Parathyroid adenoma (tissue), 2 donors: Measurements from ENCODE around the gene ALDH1A2.
"Not testable (repeated sequence)": the region's sequence is repeated elsewhere in the genome, so short reads cannot be mapped to it uniquely, and the experiment has no call there.

Source experiments
- H2AFZ ChIP-seq: fragments of 300-600 bp; sonication (generic); one replicate; pipeline ENCODE4 v1.7.0; 2017; ENCODE audit warnings: antibody characterized with exemption, mild to moderate bottlenecking
- H3K27ac ChIP-seq: fragments of 300-600 bp; sonication (generic); one replicate; pipeline ENCODE4 v1.7.0; 2017
- H3K27me3 ChIP-seq: fragments of 300-600 bp; sonication (generic); one replicate; pipeline ENCODE4 v1.7.0; 2017; ENCODE audit warnings: low read length; ENCODE audit not compliant: control insufficient read depth, insufficient read depth
- H3K36me3 ChIP-seq: fragments of 300-600 bp; sonication (generic); one replicate; pipeline ENCODE4 v1.7.0; 2017; ENCODE audit warnings: low read length; ENCODE audit not compliant: control insufficient read depth, insufficient read depth
- H3K4me1 ChIP-seq: fragments of 300-600 bp; sonication (generic); one replicate; pipeline ENCODE4 v1.7.0; 2017; ENCODE audit warnings: control low read depth
- H3K4me2 ChIP-seq: fragments of 300-600 bp; sonication (generic); one replicate; pipeline ENCODE4 v1.7.0; 2017; ENCODE audit warnings: low read length
- H3K4me3 ChIP-seq: fragments of 300-600 bp; sonication (generic); one replicate; pipeline ENCODE4 v1.7.0; 2017; ENCODE audit warnings: low read depth, low read length
- H3K79me2 ChIP-seq: fragments of 300-600 bp; sonication (generic); one replicate; pipeline ENCODE4 v1.7.0; 2017; ENCODE audit warnings: control low read depth
- H3K9ac ChIP-seq: fragments of 300-600 bp; sonication (generic); one replicate; pipeline ENCODE4 v1.7.0; 2017; ENCODE audit warnings: mild to moderate bottlenecking
- H3K9me3 ChIP-seq: fragments of 300-600 bp; sonication (generic); one replicate; pipeline ENCODE4 v1.7.0; 2017; ENCODE audit warnings: low read length; ENCODE audit not compliant: control insufficient read depth
- CTCF ChIP-seq: fragments of 300-600 bp; sonication (generic); IDR thresholded peaks from one replicate; pipeline ENCODE4 v1.7.0; 2017; ENCODE audit warnings: antibody characterized with exemption, mild to moderate bottlenecking
- donor health status: primary hyperparathyroidism.

Gene ALDH1A2

DNA sequence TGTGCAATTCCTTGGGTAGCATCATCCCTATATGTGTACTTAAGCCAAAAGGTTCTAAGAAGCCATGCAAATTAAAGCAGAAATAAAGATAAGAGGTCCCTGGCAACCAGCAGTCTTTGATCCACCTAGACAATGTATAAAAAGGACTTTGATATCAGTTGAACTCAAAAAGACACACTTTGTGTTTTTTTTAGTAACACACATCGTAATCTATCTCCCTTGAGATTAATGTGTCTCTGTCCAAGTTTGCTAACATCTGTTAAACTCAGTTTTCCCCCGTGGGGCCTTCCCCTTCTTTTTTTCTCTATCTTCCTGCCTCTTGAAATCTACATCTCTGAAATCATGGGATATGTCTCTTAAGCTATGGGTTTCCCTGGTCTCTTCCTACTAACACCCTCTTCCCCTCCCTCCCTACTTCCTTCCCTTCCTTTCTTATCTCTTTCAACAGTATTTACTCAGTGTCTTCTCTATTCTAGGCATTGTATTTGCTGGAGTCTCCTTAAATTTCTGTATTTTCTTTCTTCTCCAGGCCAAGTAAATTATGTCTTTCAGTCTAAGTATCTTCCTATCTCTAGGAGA is 27.7 kb downstream of the ALDH1A2 start:
- H3K27ac ChIP-seq: no peak overlapping the region

DNA sequence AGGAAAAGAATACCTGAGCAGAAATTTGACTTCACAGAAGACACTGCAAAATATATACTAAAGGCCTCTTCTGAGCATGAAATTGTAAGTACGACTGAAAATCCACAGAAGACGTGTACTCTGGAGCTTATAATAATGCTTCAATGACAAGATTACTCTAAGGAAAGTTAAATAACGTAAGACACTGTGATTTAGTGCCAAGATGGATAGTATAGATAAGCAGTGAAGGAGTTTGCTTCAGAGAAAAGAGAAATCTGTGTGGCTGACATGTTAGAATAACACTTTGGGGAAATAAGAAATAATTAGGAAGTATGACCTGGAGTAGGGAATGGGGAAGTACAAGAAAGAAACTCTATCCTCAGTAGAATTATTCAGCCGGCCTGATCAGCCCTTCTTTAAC is 28.9 kb downstream of the ALDH1A2 start:
- Histone ChIP-seq H3K27ac (no peak overlapping the region), H3K9me3 (no peaks in the 10 kb centered on the region), H3K79me2 (no peaks in the 10 kb centered on the region), H3K4me2 (no peak overlapping the region), H2AFZ (no peak overlapping the region), H3K36me3 (no peaks in the 10 kb centered on the region), H3K9ac (no peak overlapping the region), H3K27me3 (no peaks in the 10 kb centered on the region), H3K4me3 (no peak overlapping the region), H3K4me1 (no peaks in the 10 kb centered on the region)
- TF ChIP-seq CTCF: no peak

More for the DNA sequence above, 27.7 kb downstream of the ALDH1A2 start:
- no peak for TF ChIP-seq CTCF
- Histone ChIP-seq H3K9ac (no peak overlapping the region), H3K9me3 (no peaks in the 10 kb centered on the region), H3K4me2 (no peak overlapping the region), H3K4me1 (no peaks in the 10 kb centered on the region), H3K79me2 (no peaks in the 10 kb centered on the region), H3K4me3 (no peak overlapping the region), H2AFZ (no peak overlapping the region), H3K27me3 (no peaks in the 10 kb centered on the region), H3K36me3 (no peaks in the 10 kb centered on the region)

DNA sequence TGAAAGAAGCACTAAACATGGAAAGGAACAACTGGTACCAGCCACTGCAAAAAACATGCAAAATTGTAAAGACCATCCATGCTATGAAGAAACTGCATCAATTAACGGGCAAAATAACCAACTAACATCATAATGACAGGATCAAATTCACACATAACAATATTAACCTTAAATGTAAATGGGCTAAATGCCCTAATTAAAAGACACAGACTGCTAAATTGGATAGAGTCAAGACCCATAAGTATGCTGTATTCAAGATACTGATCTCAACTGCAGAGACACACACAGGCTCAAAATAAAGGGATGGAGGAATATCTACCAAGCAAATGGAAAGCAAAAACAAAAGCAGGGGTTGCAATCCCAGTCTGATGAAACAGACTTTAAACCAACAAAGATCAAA is 37.1 kb downstream of the ALDH1A2 start:
- not testable (repeated sequence) for H3K4me2 ChIP-seq, H3K4me3 ChIP-seq, H3K27ac ChIP-seq, H2AFZ ChIP-seq, H3K9me3 ChIP-seq, H3K36me3 ChIP-seq, H3K4me1 ChIP-seq, H3K9ac ChIP-seq, H3K27me3 ChIP-seq, H3K79me2 ChIP-seq

DNA sequence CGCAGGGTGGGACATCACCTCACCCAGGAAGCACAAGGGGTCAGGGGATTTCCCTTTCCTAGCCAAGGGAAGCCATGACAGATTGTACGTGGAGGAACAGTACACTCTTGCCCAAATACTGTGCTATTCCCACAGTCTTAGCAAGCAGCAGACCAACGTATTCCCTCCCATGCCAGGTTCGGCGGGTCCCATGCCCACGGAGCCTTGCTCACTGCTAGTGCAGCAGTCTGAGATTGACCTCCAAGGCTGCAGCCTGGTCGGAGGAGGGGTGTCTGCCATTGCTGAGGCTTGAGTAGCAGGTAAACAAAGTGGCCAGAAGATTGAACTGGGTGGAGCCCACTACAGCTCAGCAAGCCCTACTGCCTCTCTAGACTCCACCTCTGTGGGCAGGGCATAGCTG is 39.0 kb downstream of the ALDH1A2 start:
- H3K4me1 ChIP-seq: no peaks in the 10 kb centered on the region
- H3K36me3 ChIP-seq: no peaks in the 10 kb centered on the region
- no peak overlapping the region for H3K4me3 ChIP-seq
- H3K9me3 ChIP-seq: no peaks in the 10 kb centered on the region
- H3K27ac ChIP-seq: no peak overlapping the region
- no peak overlapping the region for H2AFZ ChIP-seq
- H3K4me2 ChIP-seq: no peak overlapping the region
- no peaks in the 10 kb centered on the region for H3K79me2 ChIP-seq
- H3K9ac ChIP-seq: no peak overlapping the region
- no peaks in the 10 kb centered on the region for H3K27me3 ChIP-seq
- TF ChIP-seq CTCF: no peak

DNA sequence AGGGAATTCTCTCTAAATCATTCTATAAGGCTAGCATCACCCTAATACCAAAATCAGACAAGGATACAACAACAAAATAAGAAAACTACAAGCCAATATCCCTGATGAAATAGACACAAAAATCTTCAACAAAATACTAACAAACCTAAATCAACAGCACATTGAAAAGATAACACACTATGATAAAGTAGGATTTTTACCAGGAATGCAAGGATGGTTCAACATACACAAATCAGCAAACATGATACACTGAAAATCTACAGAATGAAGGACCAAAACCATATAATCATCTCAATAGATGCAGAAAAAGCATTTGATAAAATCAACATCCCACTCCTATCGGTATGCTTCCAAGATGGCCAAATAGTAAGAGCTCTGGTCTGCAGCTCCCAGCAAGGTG is 39.5 kb downstream of the ALDH1A2 start:
- Histone ChIP-seq H3K79me2 (no peaks in the 10 kb centered on the region), H3K9ac (no peak overlapping the region), H3K27me3 (no peaks in the 10 kb centered on the region), H2AFZ (no peak overlapping the region), H3K36me3 (no peaks in the 10 kb centered on the region), H3K9me3 (no peaks in the 10 kb centered on the region), H3K4me3 (no peak overlapping the region), H3K4me1 (no peaks in the 10 kb centered on the region), H3K4me2 (no peak overlapping the region), H3K27ac (no peak overlapping the region)
- TF ChIP-seq CTCF: no peak
